DMS153 (cell line): ENCODE measurements around the gene COL20A1.

Experiments used
- DNase-seq: peaks from one replicate; lab custom pipeline; 2025; lab: John Stamatoyannopoulos, UW

COL20A1 gene

GRCh38 chr20:63350196-63350595, 57.2 kb downstream of the COL20A1 start:
- no peak for DNase-seq

- no peak for DNase-seq
Observed at GRCh38 chr20:63350597-63351325, 57.8 kb downstream of the COL20A1 start.

GRCh38 chr20:63351326-63351700, 58.3 kb downstream of the COL20A1 start:
- DNase-seq, result no peak

- DNase-seq, result no peak
Observed at GRCh38 chr20:63351811-63352591, 59.0 kb downstream of the COL20A1 start.

GRCh38 chr20:63352811-63353221, 59.8 kb downstream of the COL20A1 start:
- DNase-seq, result no peak

GRCh38 chr20:63354636-63355350, 61.8 kb downstream of the COL20A1 start:
- no peak for DNase-seq

GRCh38 chr20:63355781-63356295, 62.9 kb downstream of the COL20A1 start:
- DNase-seq, result no peak

- no peak for DNase-seq
Observed at GRCh38 chr20:63356511-63356910, 63.5 kb downstream of the COL20A1 start.

GRCh38 chr20:63356931-63357879, 64.2 kb downstream of the COL20A1 start:
- no peak for DNase-seq

GRCh38 chr20:63357921-63358905, 65.2 kb downstream of the COL20A1 start:
- DNase-seq, result peak; percentile 67

- DNase-seq, result no peak
Observed at GRCh38 chr20:63359164-63359934, 66.4 kb downstream of the COL20A1 start.

GRCh38 chr20:63359937-63360849, 67.2 kb downstream of the COL20A1 start:
- DNase-seq, result no peak

GRCh38 chr20:63360850-63361518, 68.0 kb downstream of the COL20A1 start, which contains the start of gene CHRNA4:
Gene CHRNA4, minus strand, starts transcription at chr20:63361349. Its CDS starts 184 bp downstream, at chr20:63361165.
- no peak for DNase-seq

GRCh38 chr20:63361519-63362435, 68.8 kb downstream of the COL20A1 start:
- DNase-seq, result peak; percentile 31

- no peak for DNase-seq
Observed at GRCh38 chr20:63362436-63363009, 69.5 kb downstream of the COL20A1 start.
